Stimulated activated CD8-positive, alpha-beta memory T cell treated with anti-CD3 and anti-CD28 coated beads, Interleukin-2, amount 100 ng/mL, for 48 hours (primary cell): ENCODE data around the gene MEMO1.
A peak's percentile ranks its signal among the peaks of the same experiment; 100 is the strongest.
"Not testable (repeated sequence)": the region's sequence is repeated elsewhere in the genome, so short reads cannot be mapped to it uniquely, and the experiment has no call there.

Experiments
- DNase-seq, 2 donors: peaks; one replicate each; pipeline ENCODE4 v3.0.0-alpha.2; 2020; ENCODE audit warnings: low read depth in 2 of 2

The MEMO1 gene

DNA sequence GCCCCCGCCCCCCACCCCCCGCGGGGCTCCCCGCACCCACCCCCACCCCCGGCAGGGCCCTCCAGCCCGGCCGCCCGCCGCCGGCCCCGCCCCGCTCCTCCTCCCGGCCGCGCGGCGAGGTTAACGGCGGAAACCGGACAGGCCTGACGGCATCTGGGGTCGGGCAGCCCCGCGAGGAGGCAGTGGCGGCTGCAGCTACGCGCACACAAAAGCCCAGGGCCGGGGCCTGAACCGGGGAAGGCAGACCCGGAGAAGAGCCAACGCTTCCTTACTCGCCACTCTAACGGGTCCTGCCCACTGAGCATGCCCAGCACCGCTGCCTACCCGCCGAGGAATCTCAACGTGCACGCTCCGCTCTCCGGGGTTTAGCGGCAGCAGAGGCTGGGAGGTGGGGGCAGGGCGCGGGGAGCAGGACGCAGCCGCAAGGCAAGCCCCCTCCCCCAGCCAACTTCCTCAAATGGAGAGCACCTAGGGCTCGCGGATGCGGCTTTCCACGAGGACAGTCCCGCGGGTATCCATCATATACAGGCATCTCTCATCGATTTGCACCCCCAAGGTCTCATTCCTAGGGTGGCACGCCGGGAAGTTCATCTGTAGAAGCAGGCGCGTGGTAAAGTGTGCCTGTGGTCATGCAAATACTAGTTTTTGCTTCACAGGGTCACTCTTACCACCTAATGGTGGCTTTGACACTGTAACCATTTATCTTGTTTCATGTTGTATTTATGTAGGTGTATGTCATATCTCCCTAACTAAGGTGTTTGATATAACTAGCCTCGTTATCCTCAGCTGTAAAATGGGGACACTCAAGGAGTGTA is at the start of gene MEMO1:
MEMO1 (minus strand) TSS at position 339 of the 815 bp plus-strand sequence. CDS start 761 bp downstream, outside the sequence.
- peak; percentile 89 for DNase-seq

- DNase-seq: no peak
These were observed 49.5 kb upstream of the MEMO1 start for GRCh38 chr2:32060266-32060665.

GRCh38 chr2:32058130-32058529 is 47.3 kb upstream of the MEMO1 start:
- DNase-seq: no peak

- not testable (repeated sequence) for DNase-seq
These were observed 43.8 kb upstream of the MEMO1 start for GRCh38 chr2:32054583-32054982.

- no peak for DNase-seq
These were observed 41.1 kb upstream of the MEMO1 start for GRCh38 chr2:32051836-32052439.

DNA sequence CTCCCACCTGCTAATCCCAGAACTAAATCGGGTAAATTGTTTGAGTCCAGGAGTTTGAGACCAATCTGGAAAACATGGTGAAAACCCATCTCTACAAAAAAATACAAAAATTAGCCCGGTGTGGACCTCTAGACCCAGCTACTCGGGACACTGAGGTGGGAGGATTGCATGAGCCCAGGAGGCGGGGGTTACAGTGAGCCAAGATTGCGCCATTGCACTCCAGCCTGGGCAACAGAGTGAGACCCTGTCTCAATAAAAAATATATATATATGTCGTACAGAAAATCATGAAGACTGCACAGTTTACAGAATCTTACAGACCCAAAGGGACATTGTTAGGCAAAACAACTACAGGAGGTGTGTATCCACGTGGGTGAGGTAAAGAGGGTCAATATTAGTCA is 32.8 kb upstream of the MEMO1 start:
- DNase-seq: no peak

GRCh38 chr2:32039447-32040219 is 28.8 kb upstream of the MEMO1 start, which contains the start of gene DPY30:
Gene DPY30, minus strand, starts transcription at chr2:32039805. Its CDS starts 349 bp downstream, at chr2:32039456.
- peak; percentile 83 to 86 for DNase-seq

GRCh38 chr2:32034198-32034887 is 23.5 kb upstream of the MEMO1 start:
- DNase-seq: not testable (repeated sequence)

DNA sequence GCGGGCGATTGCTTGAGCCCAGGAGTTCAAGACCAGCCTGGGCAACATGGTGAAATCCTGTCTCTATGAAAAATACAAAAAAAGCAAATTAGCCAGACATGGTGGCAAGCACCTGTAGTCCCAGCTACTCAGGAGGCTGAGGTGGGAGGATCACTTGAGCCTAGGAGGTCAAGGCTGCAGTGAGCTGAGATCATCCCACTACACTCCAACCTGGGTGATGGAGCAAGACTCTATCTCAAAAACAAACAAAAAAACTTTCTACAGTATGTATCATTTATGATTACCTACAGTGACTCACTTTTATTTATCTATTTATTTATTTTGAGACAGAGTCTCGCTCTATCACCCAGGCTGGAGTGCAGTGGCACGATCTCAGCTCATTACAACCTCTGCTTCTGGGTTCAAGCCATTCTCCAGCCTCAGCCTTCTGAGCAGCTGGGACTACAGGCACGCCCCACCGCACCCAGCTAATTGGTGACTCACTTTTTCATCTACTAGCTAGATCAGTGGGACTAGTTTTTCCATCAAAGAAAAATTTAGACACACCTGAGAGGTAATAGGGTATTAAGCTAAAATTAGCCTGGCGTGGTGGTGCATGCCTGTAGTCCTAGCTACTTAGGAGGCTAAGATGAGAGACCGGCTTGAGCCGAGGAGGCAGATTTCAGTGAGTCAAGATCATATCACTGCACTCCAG is 8.1 kb upstream of the MEMO1 start:
- DNase-seq: not testable (repeated sequence)

GRCh38 chr2:32012872-32013271 is 2.1 kb upstream of the MEMO1 start:
- DNase-seq: no peak

DNA sequence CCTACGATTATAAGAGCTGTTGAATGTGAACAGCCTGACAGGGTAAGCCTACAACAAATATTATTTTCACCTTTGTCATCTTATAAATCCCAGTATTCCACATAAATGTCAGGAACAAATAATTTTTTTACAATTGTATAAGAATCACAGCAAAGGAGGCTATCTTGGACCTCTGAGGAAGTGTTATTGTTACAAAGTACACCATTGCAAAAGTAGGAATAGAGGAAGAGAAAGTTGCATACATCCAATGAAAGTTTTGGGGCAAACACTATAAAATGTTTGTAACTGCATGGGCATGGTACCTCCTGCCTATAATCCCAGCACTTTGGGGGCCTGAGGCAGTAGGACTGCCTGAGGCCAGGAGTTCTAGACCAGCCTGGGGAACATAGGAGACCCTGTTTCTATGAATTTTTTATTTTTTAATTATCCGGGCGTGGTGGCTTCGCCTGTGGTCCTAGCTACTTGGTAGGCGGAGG is 715 bp upstream of the MEMO1 start:
- no peak for DNase-seq

GRCh38 chr2:32010280-32010669 is 533 bp downstream of the MEMO1 start:
- peak; percentile 52 to 57 for DNase-seq

GRCh38 chr2:32009516-32010256 is 1.1 kb downstream of the MEMO1 start:
- DNase-seq: peak; percentile 23 to 24

GRCh38 chr2:32008805-32009515 is 1.8 kb downstream of the MEMO1 start:
- DNase-seq: no peak

DNA sequence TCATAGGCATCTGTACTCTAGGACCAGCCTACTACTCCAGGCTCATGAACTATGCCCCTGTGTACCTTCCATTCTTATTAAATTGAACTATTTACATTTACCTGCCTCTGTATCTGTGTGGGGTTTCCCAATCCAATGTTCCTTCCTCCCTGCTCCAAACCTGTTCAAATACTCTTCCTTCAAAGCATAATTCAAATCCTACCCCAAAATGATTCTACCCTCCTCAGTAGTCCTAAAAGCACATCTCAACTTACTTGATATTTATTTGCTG is 3.8 kb downstream of the MEMO1 start:
- no peak for DNase-seq

- no peak for DNase-seq
These were observed 5.3 kb downstream of the MEMO1 start for GRCh38 chr2:32005371-32005976.

DNA sequence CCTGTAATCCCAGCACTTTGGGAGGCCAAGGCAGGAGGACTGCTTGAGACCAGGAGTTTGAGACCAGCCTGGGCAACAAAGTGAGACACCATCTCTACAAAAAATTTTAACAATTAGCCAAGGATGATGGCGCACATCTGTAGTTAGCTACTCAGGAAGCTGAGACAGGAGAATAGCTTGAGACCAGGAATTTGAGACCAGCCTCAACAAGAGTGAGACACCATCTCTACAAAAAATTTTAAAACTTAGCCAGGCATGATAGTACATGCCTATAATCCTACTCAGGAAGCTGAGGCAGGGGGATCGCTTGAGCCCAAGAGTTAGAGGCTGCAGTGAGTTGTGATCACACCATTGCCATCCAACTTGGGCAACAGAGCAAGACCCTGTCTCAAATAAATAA is 7.0 kb downstream of the MEMO1 start:
- no peak for DNase-seq

DNA sequence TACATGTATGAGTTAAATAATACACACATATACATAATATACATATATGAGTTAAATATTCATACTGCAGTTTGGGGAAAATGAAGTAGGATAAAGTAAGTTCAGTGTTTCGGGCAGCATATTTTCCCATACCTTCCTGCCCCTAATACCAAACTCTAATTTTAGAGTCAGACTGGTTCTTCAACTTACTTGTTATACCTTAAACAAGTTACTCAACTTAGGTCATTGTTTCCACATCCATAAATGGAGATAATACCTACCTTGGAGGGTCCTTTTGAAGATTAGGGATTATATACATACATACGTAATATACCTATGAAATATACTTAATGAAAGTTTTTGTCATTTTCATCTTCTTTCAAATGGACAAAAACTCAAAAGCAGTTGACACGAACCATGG is 8.4 kb downstream of the MEMO1 start:
- DNase-seq: no peak

- no peak for DNase-seq
These were observed 11.4 kb downstream of the MEMO1 start for GRCh38 chr2:31999438-31999837.
